Gastroesophageal sphincter (tissue), 3 donors: ENCODE data around the gene OASL.

Source experiments
- EP300 ChIP-seq: sonication (generic); formaldehyde crosslinking; IDR thresholded peaks from one replicate; pipeline ENCODE4 v1.6.1; 2017; ENCODE audit warnings: antibody characterized with exemption, mild to moderate bottlenecking
- POLR2A ChIP-seq, 2 donors: fragments of 450-650 bp; IDR thresholded peaks; one replicate each; pipeline ENCODE4 v1.6.1; 2017; ENCODE audit warnings: antibody characterized with exemption in 2 of 2, mild to moderate bottlenecking in 2 of 2, moderate library complexity in 1 of 2
- POLR2AphosphoS5 ChIP-seq: sonication (generic); formaldehyde crosslinking; IDR thresholded peaks from one replicate; pipeline ENCODE4 v1.6.1; 2017; ENCODE audit warnings: antibody characterized with exemption
- TF ChIP-seq, protein P1 (sequence below), 4 experiments: fragments of 200-600 bp in 2 of 4; fragments of 450-650 bp in 2 of 4; sonication (generic) in 1 of 4; IDR thresholded peaks; one replicate each; pipeline ENCODE4 v1.5.1; 2017 to 2019; ENCODE audit warnings: antibody characterized with exemption in 4 of 4, mild to moderate bottlenecking in 2 of 4, moderate library complexity in 2 of 4

DNA sequence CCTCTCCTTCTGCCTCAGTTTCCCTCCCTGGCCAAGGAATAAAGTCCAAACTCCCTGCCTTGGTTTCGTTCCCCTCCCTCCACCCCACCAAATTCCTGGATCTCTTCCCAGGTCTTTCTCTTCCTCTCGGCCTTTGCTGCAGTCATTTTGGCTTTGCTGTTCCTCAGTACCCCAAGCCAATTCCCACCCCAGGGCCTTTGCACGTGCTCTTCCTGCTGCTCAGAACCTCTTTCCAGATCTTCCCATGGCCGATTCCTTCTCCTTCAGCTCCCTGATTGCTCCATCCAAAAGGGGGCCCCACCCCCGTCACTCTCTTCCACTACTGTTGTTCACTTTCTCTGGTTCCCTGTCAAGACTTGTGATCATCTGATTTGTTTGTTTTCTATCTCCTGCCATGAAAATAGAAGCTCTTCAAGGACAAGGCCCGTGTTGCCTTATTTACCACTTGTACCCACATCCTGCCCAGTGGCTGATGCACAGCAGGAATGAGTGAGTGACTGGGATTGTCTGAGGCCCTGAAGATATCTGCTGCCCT lies 57.6 kb downstream of the OASL start:
- TF ChIP-seq, protein P1, sequence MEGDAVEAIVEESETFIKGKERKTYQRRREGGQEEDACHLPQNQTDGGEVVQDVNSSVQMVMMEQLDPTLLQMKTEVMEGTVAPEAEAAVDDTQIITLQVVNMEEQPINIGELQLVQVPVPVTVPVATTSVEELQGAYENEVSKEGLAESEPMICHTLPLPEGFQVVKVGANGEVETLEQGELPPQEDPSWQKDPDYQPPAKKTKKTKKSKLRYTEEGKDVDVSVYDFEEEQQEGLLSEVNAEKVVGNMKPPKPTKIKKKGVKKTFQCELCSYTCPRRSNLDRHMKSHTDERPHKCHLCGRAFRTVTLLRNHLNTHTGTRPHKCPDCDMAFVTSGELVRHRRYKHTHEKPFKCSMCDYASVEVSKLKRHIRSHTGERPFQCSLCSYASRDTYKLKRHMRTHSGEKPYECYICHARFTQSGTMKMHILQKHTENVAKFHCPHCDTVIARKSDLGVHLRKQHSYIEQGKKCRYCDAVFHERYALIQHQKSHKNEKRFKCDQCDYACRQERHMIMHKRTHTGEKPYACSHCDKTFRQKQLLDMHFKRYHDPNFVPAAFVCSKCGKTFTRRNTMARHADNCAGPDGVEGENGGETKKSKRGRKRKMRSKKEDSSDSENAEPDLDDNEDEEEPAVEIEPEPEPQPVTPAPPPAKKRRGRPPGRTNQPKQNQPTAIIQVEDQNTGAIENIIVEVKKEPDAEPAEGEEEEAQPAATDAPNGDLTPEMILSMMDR (IDR thresholded peaks at IDR 0.05) = no peak
- TF ChIP-seq POLR2A (IDR thresholded peaks at IDR 0.05) = no peak
- no peak for TF ChIP-seq EP300
- no peak for TF ChIP-seq POLR2AphosphoS5
